Keratinocyte (primary cell): ENCODE data around the gene FHL1. TPM values are rescaled to one million over a fixed set of nuclear protein-coding genes. Genes with fewer than 3 reads are reported as not detected.

Source experiments
- DNase-seq: peaks from one replicate; pipeline ENCODE4 v3.0.0-alpha.2; 2011; ENCODE audit warnings: low read depth, missing footprints, low spot score
- FAIRE-seq: peaks from 2 replicates; lab custom pipeline; 2011; peaks lifted over from hg19 to GRCh38; lab: Jason Lieb, UNC
- H2AFZ ChIP-seq: 2 replicates; pipeline ENCODE4 v1.6.0; 2012; ENCODE audit warnings: low read length, control low read depth, inconsistent platforms; ENCODE audit not compliant: control insufficient read depth
- H3K27ac ChIP-seq: 2 replicates; pipeline ENCODE4 v1.5.1; 2011; ENCODE audit warnings: low read length; ENCODE audit not compliant: control insufficient read depth, insufficient read depth
- H3K27me3 ChIP-seq: 3 replicates; pipeline ENCODE4 v1.6.0; 2011; ENCODE audit warnings: low read length; ENCODE audit not compliant: control insufficient read depth, insufficient read depth; ENCODE audit errors: extremely low read depth
- H3K36me3 ChIP-seq, 2 experiments: 2 replicates in 1 of 2; 3 replicates in 1 of 2; pipeline ENCODE4 v1.5.1; 2011; ENCODE audit warnings: low read length in 2 of 2, mild to moderate bottlenecking in 1 of 2; ENCODE audit not compliant: control insufficient read depth in 2 of 2, insufficient read depth in 2 of 2; ENCODE audit errors: extremely low read depth in 1 of 2
- H3K4me1 ChIP-seq: 3 replicates; pipeline ENCODE4 v1.5.1; 2011; ENCODE audit warnings: low read length; ENCODE audit not compliant: control insufficient read depth, insufficient read depth; ENCODE audit errors: extremely low read depth
- H3K4me2 ChIP-seq: 3 replicates; pipeline ENCODE4 v1.6.0; 2011; ENCODE audit warnings: low read depth, low read length; ENCODE audit not compliant: control insufficient read depth, insufficient read depth; ENCODE audit errors: extremely low read depth
- H3K4me3 ChIP-seq, 3 experiments: fragments of 200-600 bp in 1 of 3; sonication (generic) in 1 of 3; 2 replicates in 2 of 3; 3 replicates in 1 of 3; pipeline ENCODE4 v1.5.1; 2011 to 2016; ENCODE audit warnings: low read length in 3 of 3, mild to moderate bottlenecking in 3 of 3, control low read depth in 2 of 3, inconsistent platforms in 1 of 3, low read depth in 1 of 3, mixed read lengths in 1 of 3, mixed run types in 1 of 3, moderate library complexity in 1 of 3; ENCODE audit not compliant: control insufficient read depth in 2 of 3, insufficient read depth in 2 of 3; ENCODE audit errors: extremely low read depth in 1 of 3
- H3K79me2 ChIP-seq: 2 replicates; pipeline ENCODE4 v1.6.0; 2012; ENCODE audit warnings: low read length; ENCODE audit not compliant: control insufficient read depth, insufficient read depth
- H3K9ac ChIP-seq: 3 replicates; pipeline ENCODE4 v1.6.0; 2011; ENCODE audit warnings: low read length; ENCODE audit not compliant: control insufficient read depth, insufficient read depth; ENCODE audit errors: extremely low read depth
- H3K9me1 ChIP-seq: 3 replicates; pipeline ENCODE4 v1.6.0; 2011; ENCODE audit warnings: low read length; ENCODE audit not compliant: control insufficient read depth, insufficient read depth; ENCODE audit errors: extremely low read depth
- H3K9me3 ChIP-seq: 2 replicates; pipeline ENCODE4 v1.5.1; 2012; ENCODE audit warnings: low read depth, low read length; ENCODE audit not compliant: control insufficient read depth
- H4K20me1 ChIP-seq: 3 replicates; pipeline ENCODE4 v1.6.0; 2011; ENCODE audit warnings: low read length; ENCODE audit not compliant: control insufficient read depth, insufficient read depth; ENCODE audit errors: extremely low read depth
- EZH2 ChIP-seq: IDR thresholded peaks from one replicate; pipeline ENCODE4 v1.6.1; 2012; ENCODE audit warnings: inconsistent platforms, mild to moderate bottlenecking, low read length, moderate library complexity
- dilution Hi-C: fragments of 300-500 bp; cut with MboI; formaldehyde crosslinking; loops from one replicate; pipeline ENCODE4 v1.7.0; 2020; ENCODE audit warnings: low sequenced_read_pairs; ENCODE audit not compliant: extremely low pct_ligation_motif_present
- polyA plus RNA-seq, 5 experiments: library from polyadenylated mRNA; depleted of rRNA in 3 of 5; stranded (reverse) in 3 of 5; stranded (forward) in 1 of 5; unstranded in 1 of 5; fragments of >200 nt; gene quantifications; 1 replicate in 1 of 5; 2 replicates in 3 of 5; 3 replicates in 1 of 5; pipeline versions ENCODE4 v1.2.1 to v1.2.3, GENCODE V29; 2011 to 2012; ENCODE audit warnings: missing spikeins in 2 of 5, low read depth in 1 of 5, low replicate concordance in 1 of 5
- TF ChIP-seq, protein P1 (sequence below), 3 experiments: IDR thresholded peaks in 1 of 3; conservative IDR thresholded peaks in 1 of 3; optimal IDR thresholded peaks in 1 of 3; 2 replicates in 2 of 3; 3 replicates in 1 of 3; pipeline versions ENCODE3 to v1.5.1; 2011; ENCODE audit warnings: low read length in 3 of 3, mild to moderate bottlenecking in 3 of 3, moderate library complexity in 2 of 3, control low read depth in 1 of 3, inconsistent platforms in 1 of 3; ENCODE audit not compliant: insufficient read depth in 2 of 3; ENCODE audit errors: extremely low read depth in 1 of 3

The FHL1 gene
- polyA plus RNA-seq, 1 donor (not counting 4 experiments of a cell fraction or from before 2014, with no cell fraction given): 203 TPM

DNA sequence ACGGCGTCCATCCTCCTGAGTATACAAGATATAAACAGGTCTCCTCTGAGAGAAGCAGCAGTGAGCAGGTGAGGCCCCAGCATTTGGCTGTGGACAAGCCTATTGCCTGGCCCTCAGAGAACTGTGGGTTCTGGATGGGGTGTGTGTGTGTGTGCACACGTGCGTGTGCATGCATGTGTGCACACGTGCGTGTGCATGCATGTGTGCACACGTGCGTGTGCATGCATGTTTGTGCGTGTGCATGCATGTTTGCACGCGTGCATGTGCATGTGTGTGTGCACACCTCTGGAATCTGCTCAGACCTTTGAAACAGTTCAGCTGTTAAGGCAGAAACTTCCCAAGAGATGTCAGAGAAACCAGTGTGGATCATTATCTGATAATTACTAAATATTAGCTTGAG is 22.2 kb upstream of the FHL1 start:
- FAIRE-seq (no peak), DNase-seq (no peak)
- no peak overlapping the region for H3K27ac ChIP-seq
- H3K4me2 ChIP-seq: no peak overlapping the region
- H2AFZ ChIP-seq: no peak overlapping the region
- no peaks in the 10 kb centered on the region for H3K9me1 ChIP-seq
- no peaks in the 10 kb centered on the region for H3K27me3 ChIP-seq
- TF ChIP-seq, protein P1, sequence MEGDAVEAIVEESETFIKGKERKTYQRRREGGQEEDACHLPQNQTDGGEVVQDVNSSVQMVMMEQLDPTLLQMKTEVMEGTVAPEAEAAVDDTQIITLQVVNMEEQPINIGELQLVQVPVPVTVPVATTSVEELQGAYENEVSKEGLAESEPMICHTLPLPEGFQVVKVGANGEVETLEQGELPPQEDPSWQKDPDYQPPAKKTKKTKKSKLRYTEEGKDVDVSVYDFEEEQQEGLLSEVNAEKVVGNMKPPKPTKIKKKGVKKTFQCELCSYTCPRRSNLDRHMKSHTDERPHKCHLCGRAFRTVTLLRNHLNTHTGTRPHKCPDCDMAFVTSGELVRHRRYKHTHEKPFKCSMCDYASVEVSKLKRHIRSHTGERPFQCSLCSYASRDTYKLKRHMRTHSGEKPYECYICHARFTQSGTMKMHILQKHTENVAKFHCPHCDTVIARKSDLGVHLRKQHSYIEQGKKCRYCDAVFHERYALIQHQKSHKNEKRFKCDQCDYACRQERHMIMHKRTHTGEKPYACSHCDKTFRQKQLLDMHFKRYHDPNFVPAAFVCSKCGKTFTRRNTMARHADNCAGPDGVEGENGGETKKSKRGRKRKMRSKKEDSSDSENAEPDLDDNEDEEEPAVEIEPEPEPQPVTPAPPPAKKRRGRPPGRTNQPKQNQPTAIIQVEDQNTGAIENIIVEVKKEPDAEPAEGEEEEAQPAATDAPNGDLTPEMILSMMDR (optimal IDR thresholded peaks at IDR 0.05 in 1 of 3, IDR thresholded peaks at IDR 0.05 in 1 of 3, conservative IDR thresholded peaks at IDR 0.05 in 1 of 3; ENCODE audit: extremely low read depth in 1 of 3, insufficient read depth in 2 of 3, low read length in 3 of 3): no peak
- TF ChIP-seq EZH2: no peak
- no peak overlapping the region for H3K9ac ChIP-seq
- no peaks in the 10 kb centered on the region for H3K9me3 ChIP-seq
- H3K36me3 ChIP-seq: no peaks in the 10 kb centered on the region
- H3K79me2 ChIP-seq: no peaks in the 10 kb centered on the region
- no peak overlapping the region for H3K4me3 ChIP-seq
- no peaks in the 10 kb centered on the region for H4K20me1 ChIP-seq
- H3K4me1 ChIP-seq: no peaks in the 10 kb centered on the region
- dilution Hi-C loops: no loop called here

DNA sequence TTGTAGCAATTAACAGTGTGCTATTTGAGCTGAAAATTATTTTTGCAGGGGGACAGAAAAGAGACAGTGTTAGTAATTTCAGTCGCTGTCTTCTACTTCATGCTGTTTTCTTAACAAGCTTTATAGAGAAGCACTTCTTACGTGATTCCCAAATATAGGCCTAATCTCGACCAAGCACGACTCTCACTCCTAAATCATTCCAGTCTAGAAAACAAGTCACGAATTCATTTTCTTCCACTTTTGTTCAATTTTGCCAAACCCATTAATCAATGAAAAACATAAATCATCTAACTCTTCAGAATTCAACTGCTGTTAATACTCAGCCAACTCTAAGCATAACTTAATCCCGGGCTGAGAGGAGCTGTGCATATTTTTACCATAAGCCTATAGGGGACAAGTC is 21.0 kb upstream of the FHL1 start:
- H2AFZ ChIP-seq: no peak overlapping the region
- dilution Hi-C loops: no loop called here
- no peak overlapping the region for H3K4me3 ChIP-seq
- H3K9ac ChIP-seq: no peak overlapping the region
- H3K36me3 ChIP-seq: no peaks in the 10 kb centered on the region
- H3K27ac ChIP-seq: no peak overlapping the region
- no peak overlapping the region for H3K4me2 ChIP-seq
- H3K79me2 ChIP-seq: no peaks in the 10 kb centered on the region
- TF ChIP-seq, protein P1 (optimal IDR thresholded peaks at IDR 0.05 in 1 of 3, IDR thresholded peaks at IDR 0.05 in 1 of 3, conservative IDR thresholded peaks at IDR 0.05 in 1 of 3; ENCODE audit: extremely low read depth in 1 of 3, insufficient read depth in 2 of 3, low read length in 3 of 3): no peak
- no peak for TF ChIP-seq EZH2
- no peaks in the 10 kb centered on the region for H3K4me1 ChIP-seq
- DNase-seq (no peak), FAIRE-seq (no peak)
- H3K9me3 ChIP-seq: no peaks in the 10 kb centered on the region
- no peaks in the 10 kb centered on the region for H3K27me3 ChIP-seq
- no peaks in the 10 kb centered on the region for H4K20me1 ChIP-seq
- no peaks in the 10 kb centered on the region for H3K9me1 ChIP-seq
